ENCODE results near the gene DACH1.

The DACH1 gene

DNA sequence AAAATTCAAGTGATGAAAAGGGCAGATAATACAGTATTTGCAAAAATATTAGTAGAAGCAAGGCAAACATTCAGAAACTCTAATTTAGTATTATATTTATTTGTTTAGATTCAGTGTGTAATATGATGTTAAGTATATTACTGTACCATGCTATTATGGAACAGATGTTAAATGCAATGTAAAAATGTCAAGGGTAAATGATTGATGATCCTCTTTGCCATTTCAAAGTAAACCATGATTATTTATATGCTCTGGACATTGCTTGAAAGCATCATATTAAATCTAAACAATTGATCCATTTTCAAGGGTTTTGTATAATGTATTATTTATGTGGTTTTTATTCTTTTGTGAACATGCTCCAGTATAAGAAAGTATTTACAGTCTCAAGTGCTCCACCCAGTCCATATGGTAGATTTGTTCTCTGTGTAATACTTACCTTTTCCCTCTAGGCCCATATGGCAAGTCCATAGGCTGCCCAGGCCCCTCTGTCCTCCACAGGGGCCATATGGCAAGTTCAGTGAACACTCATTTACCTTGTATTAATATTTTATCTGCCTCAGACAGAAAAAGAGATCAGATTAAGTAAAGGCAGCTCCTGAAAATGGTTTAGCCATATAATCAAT is 353.5 kb downstream of the DACH1 start:
- H3K9me3 ChIP-seq (ENCODE audit: insufficient read depth, low read length): no peaks in the 10 kb centered on the region
- H3K9ac ChIP-seq (ENCODE audit: low read length): no peak overlapping the region
- H3K4me1 ChIP-seq (ENCODE audit: low read length): no peaks in the 10 kb centered on the region

DNA sequence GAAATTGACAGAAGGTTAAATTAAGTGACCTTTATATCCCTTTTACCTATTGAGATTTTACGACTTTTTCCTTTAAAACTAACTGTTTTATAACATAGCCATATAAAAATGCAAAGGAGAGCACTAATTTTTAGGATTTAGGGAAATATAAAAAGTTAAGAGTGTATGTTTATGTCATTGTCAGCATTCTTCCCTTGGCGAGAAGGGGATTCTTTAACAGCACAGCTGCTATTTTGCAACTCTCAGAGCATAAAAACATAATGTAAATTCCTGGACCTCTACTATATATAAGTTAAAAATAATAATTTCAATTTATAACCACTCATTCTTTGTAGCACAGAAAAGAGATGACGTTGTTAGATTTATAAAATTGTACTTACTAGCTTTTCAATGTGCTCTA is 363.2 kb downstream of the DACH1 start:
- Histone ChIP-seq H2AFZ (ENCODE audit: low read depth, low read length) (no peak overlapping the region), H3K79me2 (ENCODE audit: low read length) (no peaks in the 10 kb centered on the region), H3K4me2 (ENCODE audit: low read length) (no peak overlapping the region), H3K9ac (ENCODE audit: low read length) (no peak overlapping the region), H3K27ac (ENCODE audit: low read length) (no peak overlapping the region), H3K36me3 (replicated peaks; ENCODE audit: low read depth, low read length) (no peaks in the 10 kb centered on the region), H3K4me1 (ENCODE audit: low read length) (no peaks in the 10 kb centered on the region), H4K20me1 (ENCODE audit: insufficient read depth, low read length) (no peaks in the 10 kb centered on the region), H3K9me3 (ENCODE audit: insufficient read depth, low read length) (no peaks in the 10 kb centered on the region), H3K4me3 (ENCODE audit: low read length) (no peak overlapping the region), H3K27me3 (ENCODE audit: low read depth, low read length) (no peaks in the 10 kb centered on the region)
- TF ChIP-seq EZH2phosphoT487 (IDR thresholded peaks at IDR 0.05; ENCODE audit: low read depth): no peak
- TF ChIP-seq, protein P1, sequence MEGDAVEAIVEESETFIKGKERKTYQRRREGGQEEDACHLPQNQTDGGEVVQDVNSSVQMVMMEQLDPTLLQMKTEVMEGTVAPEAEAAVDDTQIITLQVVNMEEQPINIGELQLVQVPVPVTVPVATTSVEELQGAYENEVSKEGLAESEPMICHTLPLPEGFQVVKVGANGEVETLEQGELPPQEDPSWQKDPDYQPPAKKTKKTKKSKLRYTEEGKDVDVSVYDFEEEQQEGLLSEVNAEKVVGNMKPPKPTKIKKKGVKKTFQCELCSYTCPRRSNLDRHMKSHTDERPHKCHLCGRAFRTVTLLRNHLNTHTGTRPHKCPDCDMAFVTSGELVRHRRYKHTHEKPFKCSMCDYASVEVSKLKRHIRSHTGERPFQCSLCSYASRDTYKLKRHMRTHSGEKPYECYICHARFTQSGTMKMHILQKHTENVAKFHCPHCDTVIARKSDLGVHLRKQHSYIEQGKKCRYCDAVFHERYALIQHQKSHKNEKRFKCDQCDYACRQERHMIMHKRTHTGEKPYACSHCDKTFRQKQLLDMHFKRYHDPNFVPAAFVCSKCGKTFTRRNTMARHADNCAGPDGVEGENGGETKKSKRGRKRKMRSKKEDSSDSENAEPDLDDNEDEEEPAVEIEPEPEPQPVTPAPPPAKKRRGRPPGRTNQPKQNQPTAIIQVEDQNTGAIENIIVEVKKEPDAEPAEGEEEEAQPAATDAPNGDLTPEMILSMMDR (IDR thresholded peaks at IDR 0.05; ENCODE audit: low read depth, low read length): no peak

More for the DNA sequence above, 353.5 kb downstream of the DACH1 start:
- Histone ChIP-seq H4K20me1 (ENCODE audit: insufficient read depth, low read length) (no peaks in the 10 kb centered on the region), H3K4me3 (ENCODE audit: low read length) (no peak overlapping the region), H3K27me3 (ENCODE audit: low read depth, low read length) (no peaks in the 10 kb centered on the region), H2AFZ (ENCODE audit: low read depth, low read length) (no peak overlapping the region), H3K79me2 (ENCODE audit: low read length) (no peaks in the 10 kb centered on the region), H3K4me2 (ENCODE audit: low read length) (no peak overlapping the region), H3K36me3 (replicated peaks; ENCODE audit: low read depth, low read length) (no peaks in the 10 kb centered on the region), H3K27ac (ENCODE audit: low read length) (no peak overlapping the region)
- no peak for TF ChIP-seq EZH2phosphoT487 (IDR thresholded peaks at IDR 0.05; ENCODE audit: low read depth)
- TF ChIP-seq, protein P1 (IDR thresholded peaks at IDR 0.05; ENCODE audit: low read depth, low read length): no peak

DNA sequence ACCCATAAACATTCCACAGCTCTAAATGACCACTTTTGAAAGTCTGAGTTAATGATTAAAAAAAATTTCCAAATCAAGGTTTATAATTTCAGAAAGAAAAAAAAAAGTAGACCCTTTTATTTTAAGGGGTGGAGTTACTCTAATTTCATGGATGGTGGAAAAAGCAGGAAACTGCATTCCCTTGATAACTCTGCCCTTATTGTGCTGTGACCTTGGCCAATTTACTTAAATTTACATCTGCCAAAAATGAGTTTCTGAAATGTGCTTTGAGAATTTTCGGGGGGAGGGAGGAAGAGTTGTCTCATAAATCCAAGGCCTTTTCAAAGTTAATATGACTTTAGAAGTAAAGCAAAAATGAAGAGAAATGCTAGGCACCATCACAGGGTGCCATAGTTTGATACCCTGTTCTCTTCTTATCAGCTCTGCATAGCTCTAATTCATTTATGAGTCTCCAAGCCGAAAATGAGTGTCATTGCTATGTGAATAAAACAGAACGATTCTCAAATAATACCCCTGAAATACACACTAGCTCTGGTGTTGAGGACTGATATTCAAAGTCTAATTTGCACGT is 367.0 kb downstream of the DACH1 start:
- H3K4me2 ChIP-seq (ENCODE audit: low read length): no peak overlapping the region
- H3K27me3 ChIP-seq (ENCODE audit: low read depth, low read length): no peaks in the 10 kb centered on the region
- no peaks in the 10 kb centered on the region for H3K36me3 ChIP-seq (replicated peaks; ENCODE audit: low read depth, low read length)
- H3K9me3 ChIP-seq (ENCODE audit: insufficient read depth, low read length): no peaks in the 10 kb centered on the region
- H3K79me2 ChIP-seq (ENCODE audit: low read length): no peaks in the 10 kb centered on the region
- no peak overlapping the region for H3K4me3 ChIP-seq (ENCODE audit: low read length)
- H3K4me1 ChIP-seq (ENCODE audit: low read length): no peaks in the 10 kb centered on the region
- H3K27ac ChIP-seq (ENCODE audit: low read length): no peak overlapping the region
- TF ChIP-seq EZH2phosphoT487 (IDR thresholded peaks at IDR 0.05; ENCODE audit: low read depth): no peak
- TF ChIP-seq, protein P1 (IDR thresholded peaks at IDR 0.05; ENCODE audit: low read depth, low read length): no peak
- H4K20me1 ChIP-seq (ENCODE audit: insufficient read depth, low read length): no peaks in the 10 kb centered on the region
- H2AFZ ChIP-seq (ENCODE audit: low read depth, low read length): no peak overlapping the region
- H3K9ac ChIP-seq (ENCODE audit: low read length): no peak overlapping the region

DNA sequence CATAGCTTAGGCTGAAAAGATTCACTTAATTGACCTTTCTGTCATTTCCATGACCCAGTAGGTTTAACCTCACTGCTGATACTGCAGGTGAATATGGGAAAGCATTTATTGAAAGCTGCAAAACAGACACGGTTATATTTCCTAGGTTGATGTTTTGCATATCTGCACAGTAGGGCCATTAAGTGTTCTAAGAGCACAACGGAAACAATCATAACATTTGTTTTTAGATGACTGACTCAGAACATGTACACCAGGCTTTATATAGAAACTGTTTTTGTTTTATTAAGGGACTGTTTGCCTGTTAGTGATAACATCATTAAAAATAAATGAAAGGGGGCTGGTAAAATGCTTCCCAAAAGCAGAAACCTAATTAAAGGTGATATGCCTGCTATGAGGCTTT is 367.8 kb downstream of the DACH1 start:
- no peak overlapping the region for H2AFZ ChIP-seq (ENCODE audit: low read depth, low read length)
- no peaks in the 10 kb centered on the region for H3K27me3 ChIP-seq (ENCODE audit: low read depth, low read length)
- H3K9me3 ChIP-seq (ENCODE audit: insufficient read depth, low read length): no peaks in the 10 kb centered on the region
- H3K36me3 ChIP-seq (replicated peaks; ENCODE audit: low read depth, low read length): no peaks in the 10 kb centered on the region
- H3K4me1 ChIP-seq (ENCODE audit: low read length): no peaks in the 10 kb centered on the region
- no peak overlapping the region for H3K4me2 ChIP-seq (ENCODE audit: low read length)
- H3K9ac ChIP-seq (ENCODE audit: low read length): no peak overlapping the region
- H3K4me3 ChIP-seq (ENCODE audit: low read length): no peak overlapping the region
- no peak overlapping the region for H3K27ac ChIP-seq (ENCODE audit: low read length)
- no peaks in the 10 kb centered on the region for H4K20me1 ChIP-seq (ENCODE audit: insufficient read depth, low read length)
- no peak for TF ChIP-seq EZH2phosphoT487 (IDR thresholded peaks at IDR 0.05; ENCODE audit: low read depth)
- H3K79me2 ChIP-seq (ENCODE audit: low read length): no peaks in the 10 kb centered on the region
